HCT116 (cell line): ENCODE data around the gene ACOXL. TPM values are rescaled to one million over a fixed set of nuclear protein-coding genes. Genes with fewer than 3 reads are reported as not detected.

ENCODE experiments used
- ATAC-seq: fragments of 200-7000 bp; cut with Tn5 transposase; 2 replicates; pipeline ENCODE4 v1.9.1; 2020; ENCODE audit warnings: mild to moderate bottlenecking, moderate library complexity
- BruUV-seq: library from RNA; stranded (reverse); fragments of 400-500 nt; replicated peaks from 2 replicates; lab custom pipeline; 2021; lab: Mats Ljungman, UMichigan
- CTCF ChIA-PET: fragments of 300-600 bp; sonication (Branson Sonifier 250); formaldehyde crosslinking; loops from one replicate; lab custom pipeline; 2021; ENCODE audit warnings: antibody characterized with exemption; lab: Charles Lee
- POLR2A ChIA-PET: fragments of 300-600, 350-600 bp; sonication (Branson Sonifier 250); formaldehyde crosslinking; loops from one replicate; lab custom pipeline; 2021; ENCODE audit warnings: antibody characterized with exemption; lab: Charles Lee
- RAD21 ChIA-PET, 2 experiments: fragments of 300-600 bp; sonication (Branson Sonifier 250); formaldehyde crosslinking; loops; one replicate each; lab custom pipeline; 2023; ENCODE audit warnings: low total read pairs in 2 of 2; ENCODE audit not compliant: uncharacterized antibody in 2 of 2, unreplicated experiment in 2 of 2, low non-redundant PET in 1 of 2; lab: Charles Lee
- DNase-seq: peaks from one replicate; pipeline ENCODE4 v3.0.0-alpha.2; 2010; ENCODE audit warnings: low read depth, low spot score
- H2AFZ ChIP-seq: fragments of 200-600 bp; shearing (Covaris generic), sonication (generic); 2 replicates; pipeline ENCODE4 v1.6.1; 2017; ENCODE audit warnings: low read depth, mixed run types, mixed read lengths, antibody characterized with exemption, low read length; ENCODE audit not compliant: poor library complexity, severe bottlenecking
- H3K27ac ChIP-seq: 2 replicates; pipeline ENCODE4 v1.5.1; 2012; ENCODE audit warnings: low read depth, low read length
- H3K27me3 ChIP-seq: fragments of 200-600 bp; sonication (generic); 2 replicates; pipeline ENCODE4 v1.6.1; 2016; ENCODE audit warnings: mixed run types, low read length, mixed read lengths; ENCODE audit not compliant: insufficient read depth
- H3K36me3 ChIP-seq, 2 experiments: fragments of 200-500 bp in 1 of 2; fragments of 200-600 bp in 1 of 2; sonication (Bioruptor generic) in 1 of 2; sonication (generic) in 1 of 2; 2 replicates each; pipeline versions ENCODE4 v1.5.1 to v1.6.1; 2014 to 2016; ENCODE audit warnings: low read length in 2 of 2, inconsistent platforms in 1 of 2, mixed read lengths in 1 of 2, mixed run types in 1 of 2; ENCODE audit not compliant: insufficient read depth in 2 of 2, control insufficient read depth in 1 of 2
- H3K4me1 ChIP-seq, 2 experiments: fragments of 200-600 bp in 1 of 2; sonication (generic) in 1 of 2; 2 replicates each; pipeline versions ENCODE4 v1.5.1 to v1.6.1; 2012 to 2017; ENCODE audit warnings: low read length in 2 of 2, inconsistent platforms in 1 of 2, mild to moderate bottlenecking in 1 of 2, mixed read lengths in 1 of 2, mixed run types in 1 of 2, moderate library complexity in 1 of 2; ENCODE audit not compliant: insufficient read depth in 2 of 2, control insufficient read depth in 1 of 2
- H3K4me2 ChIP-seq: fragments of 200-600 bp; sonication (generic); 2 replicates; pipeline ENCODE4 v1.6.1; 2017; ENCODE audit warnings: mixed run types, low read length, mixed read lengths
- H3K4me3 ChIP-seq, 2 experiments: fragments of 200-600 bp in 1 of 2; sonication (generic) in 1 of 2; replicated peaks in 1 of 2; 2 replicates each; pipeline ENCODE4 v1.5.1; 2011 to 2016; ENCODE audit warnings: low read length in 2 of 2, control low read depth in 1 of 2, low read depth in 1 of 2, mild to moderate bottlenecking in 1 of 2, mixed read lengths in 1 of 2, mixed run types in 1 of 2
- H3K79me2 ChIP-seq: fragments of 200-600 bp; sonication (generic); 2 replicates; pipeline ENCODE4 v1.6.1; 2017; ENCODE audit warnings: mild to moderate bottlenecking, mixed run types, low read length, moderate library complexity, mixed read lengths; ENCODE audit not compliant: insufficient read depth
- H3K9ac ChIP-seq: fragments of 200-600 bp; sonication (generic); 2 replicates; pipeline ENCODE4 v1.6.1; 2016; ENCODE audit warnings: low read length, mixed read lengths
- H3K9me2 ChIP-seq: fragments of 200-600 bp; sonication (generic), shearing (Covaris generic); 2 replicates; pipeline ENCODE4 v1.6.1; 2017; ENCODE audit warnings: mixed run types, mild to moderate bottlenecking, moderate library complexity; ENCODE audit not compliant: insufficient read depth
- H3K9me3 ChIP-seq, 2 experiments: fragments of 200-500 bp in 1 of 2; fragments of 200-600 bp in 1 of 2; sonication (Bioruptor generic) in 1 of 2; sonication (generic) in 1 of 2; 2 replicates each; pipeline ENCODE4 v1.6.1; 2014 to 2017; ENCODE audit warnings: low read length in 2 of 2, mixed read lengths in 2 of 2, inconsistent platforms in 1 of 2, low read depth in 1 of 2, mild to moderate bottlenecking in 1 of 2, mixed run types in 1 of 2, moderate library complexity in 1 of 2; ENCODE audit not compliant: control insufficient read depth in 1 of 2, insufficient read depth in 1 of 2
- H4K20me1 ChIP-seq: fragments of 200-600 bp; sonication (generic), shearing (Covaris generic); 2 replicates; pipeline ENCODE4 v1.6.1; 2017; ENCODE audit warnings: mixed run types, mild to moderate bottlenecking, moderate library complexity; ENCODE audit not compliant: insufficient read depth
- CEBPB ChIP-seq: IDR thresholded peaks from 2 replicates; pipeline ENCODE4 v1.6.1; 2012; ENCODE audit warnings: low read depth
- EGR1 ChIP-seq: IDR thresholded peaks from 2 replicates; pipeline ENCODE4 v1.6.1; 2012; ENCODE audit warnings: low read depth
- EZH2phosphoT487 ChIP-seq: fragments of 200-600 bp; IDR thresholded peaks from 2 replicates; pipeline ENCODE4 v1.6.1; 2018; ENCODE audit warnings: antibody characterized with exemption, borderline replicate concordance
- POLR2A ChIP-seq: IDR thresholded peaks from 2 replicates; pipeline ENCODE4 v1.7.0; 2011; ENCODE audit warnings: borderline replicate concordance; ENCODE audit not compliant: insufficient read depth, insufficient read length; ENCODE audit errors: extremely low read depth
- SRF ChIP-seq: IDR thresholded peaks from 2 replicates; pipeline ENCODE4 v1.6.1; 2012; ENCODE audit warnings: low read depth
- YY1 ChIP-seq: IDR thresholded peaks from 2 replicates; pipeline ENCODE4 v1.6.1; 2011; ENCODE audit warnings: low read length, low read depth, moderate library complexity, mild to moderate bottlenecking; ENCODE audit not compliant: insufficient replicate concordance; ENCODE audit errors: extremely low read depth
- ZFX ChIP-seq: fragments of 450-650 bp; IDR thresholded peaks from 2 replicates; pipeline ENCODE4 v1.6.1; 2017
- ZNF274 ChIP-seq: fragments of 200-500 bp; sonication (Bioruptor generic); IDR thresholded peaks from 2 replicates; pipeline ENCODE4 v1.6.1; 2014; ENCODE audit warnings: mild to moderate bottlenecking, low read depth, low read length, inconsistent platforms
- intact Hi-C: fragments of 100-400 bp; cut with micrococcal nuclease; formaldehyde crosslinking; loops from 2 replicates; pipeline ENCODE4 v1.10.0; 2022
- total RNA-seq: library from RNA; stranded (reverse); gene quantifications from one replicate; pipeline ENCODE4 v1.2.1, GENCODE V29; 2021; ENCODE audit not compliant: unreplicated experiment
- TF ChIP-seq, protein P1 (sequence below): IDR thresholded peaks from 2 replicates; pipeline ENCODE4 v1.6.1; 2012; ENCODE audit warnings: low read depth

The ACOXL gene
- total RNA-seq, 1 experiment from 2014 or later = 5.5 TPM

GRCh38 chr2:111167863-111168162 is 435.4 kb downstream of the ACOXL start:
- CTCF ChIA-PET = no interaction called here
- RAD21 ChIA-PET = no interaction called here
- Histone ChIP-seq H3K9me2 (no peaks in the 10 kb centered on the region), H3K4me1 (peaks cover 32 to 38% of the 10 kb centered on the region in 2 experiments), H3K27me3 (no peaks in the 10 kb centered on the region), H3K4me3 (0 out of 4 replicates have a peak overlapping the region, but pooled peaks of 1 of the 2 experiments have one; percentile 26), H3K79me2 (no peaks in the 10 kb centered on the region), H3K9me3 (no peaks in the 10 kb centered on the region), H3K4me2 (peak overlapping the region; percentile 64), H3K36me3 (peaks cover 11 to 12% of the 10 kb centered on the region in 2 experiments; a peak in 2 of 4 replicates), H2AFZ (no peak overlapping the region), H3K9ac (no peak overlapping the region), H4K20me1 (no peaks in the 10 kb centered on the region), H3K27ac (no peak overlapping the region)
- peak; percentile 15 for ATAC-seq
- BruUV-seq = no TSS peak
- POLR2A ChIA-PET = interaction anchor here (2.4 kb wide), 1 partner anchor 47 kb away, joined by 6 read pairs; the partner anchor contains the start of gene BCL2L11
- intact Hi-C loops = no loop called here
- TF ChIP-seq, protein P1, sequence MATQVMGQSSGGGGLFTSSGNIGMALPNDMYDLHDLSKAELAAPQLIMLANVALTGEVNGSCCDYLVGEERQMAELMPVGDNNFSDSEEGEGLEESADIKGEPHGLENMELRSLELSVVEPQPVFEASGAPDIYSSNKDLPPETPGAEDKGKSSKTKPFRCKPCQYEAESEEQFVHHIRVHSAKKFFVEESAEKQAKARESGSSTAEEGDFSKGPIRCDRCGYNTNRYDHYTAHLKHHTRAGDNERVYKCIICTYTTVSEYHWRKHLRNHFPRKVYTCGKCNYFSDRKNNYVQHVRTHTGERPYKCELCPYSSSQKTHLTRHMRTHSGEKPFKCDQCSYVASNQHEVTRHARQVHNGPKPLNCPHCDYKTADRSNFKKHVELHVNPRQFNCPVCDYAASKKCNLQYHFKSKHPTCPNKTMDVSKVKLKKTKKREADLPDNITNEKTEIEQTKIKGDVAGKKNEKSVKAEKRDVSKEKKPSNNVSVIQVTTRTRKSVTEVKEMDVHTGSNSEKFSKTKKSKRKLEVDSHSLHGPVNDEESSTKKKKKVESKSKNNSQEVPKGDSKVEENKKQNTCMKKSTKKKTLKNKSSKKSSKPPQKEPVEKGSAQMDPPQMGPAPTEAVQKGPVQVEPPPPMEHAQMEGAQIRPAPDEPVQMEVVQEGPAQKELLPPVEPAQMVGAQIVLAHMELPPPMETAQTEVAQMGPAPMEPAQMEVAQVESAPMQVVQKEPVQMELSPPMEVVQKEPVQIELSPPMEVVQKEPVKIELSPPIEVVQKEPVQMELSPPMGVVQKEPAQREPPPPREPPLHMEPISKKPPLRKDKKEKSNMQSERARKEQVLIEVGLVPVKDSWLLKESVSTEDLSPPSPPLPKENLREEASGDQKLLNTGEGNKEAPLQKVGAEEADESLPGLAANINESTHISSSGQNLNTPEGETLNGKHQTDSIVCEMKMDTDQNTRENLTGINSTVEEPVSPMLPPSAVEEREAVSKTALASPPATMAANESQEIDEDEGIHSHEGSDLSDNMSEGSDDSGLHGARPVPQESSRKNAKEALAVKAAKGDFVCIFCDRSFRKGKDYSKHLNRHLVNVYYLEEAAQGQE = no peak
- TF ChIP-seq YY1 (no peak), EZH2phosphoT487 (no peak), SRF (no peak), EGR1 (no peak), ZNF274 (no peak), POLR2A (no peak), CEBPB (no peak), ZFX (no peak)
- no peak for DNase-seq

Other genes starting within 250 kb of the ACOXL start
- 17.7 TPM for gene RGPD6, start 155.4 kb upstream of the ACOXL start, total RNA-seq
- gene BUB1, start 54.5 kb upstream of the ACOXL start, total RNA-seq = 80.2 TPM